MM.1S (cell line): Measurements from ENCODE around the gene RGS7.

ENCODE experiments used
- EZH2 ChIP-seq: fragments of 300-600 bp; sonication (generic); optimal IDR thresholded peaks from 2 replicates; pipeline ENCODE3; 2017; ENCODE audit warnings: low read depth, mild to moderate bottlenecking, antibody characterized with exemption, low read length, mixed read lengths
- EZH2phosphoT487 ChIP-seq: fragments of 300-600 bp; sonication (generic); IDR thresholded peaks from 2 replicates; pipeline ENCODE4 v1.6.1; 2018; ENCODE audit warnings: antibody characterized with exemption, low read length
- TF ChIP-seq, protein P1 (sequence below): fragments of 300-600 bp; sonication (generic); IDR thresholded peaks from 2 replicates; pipeline ENCODE4 v1.5.1; 2016; ENCODE audit warnings: antibody characterized with exemption, low read length, mixed read lengths

DNA sequence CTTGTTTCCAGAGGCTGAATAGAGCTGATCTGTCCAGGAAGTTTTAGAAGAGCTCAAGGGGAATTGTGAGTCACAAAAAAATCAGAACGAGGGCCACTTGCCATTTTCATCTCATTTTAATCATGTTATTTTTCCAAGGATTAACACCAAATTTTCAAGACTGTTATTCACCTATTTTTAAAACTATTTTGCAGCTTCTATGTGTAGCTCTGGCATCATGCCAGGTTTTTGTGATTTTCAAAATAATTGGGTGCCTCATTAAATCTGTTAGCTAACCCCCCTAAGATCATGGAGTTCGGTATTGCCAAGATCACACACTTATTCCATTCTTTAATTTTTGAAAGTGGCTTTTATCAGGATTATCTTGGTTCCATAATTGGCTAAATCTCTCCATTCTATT, 90.9 kb downstream of the RGS7 start:
- TF ChIP-seq, protein P1, sequence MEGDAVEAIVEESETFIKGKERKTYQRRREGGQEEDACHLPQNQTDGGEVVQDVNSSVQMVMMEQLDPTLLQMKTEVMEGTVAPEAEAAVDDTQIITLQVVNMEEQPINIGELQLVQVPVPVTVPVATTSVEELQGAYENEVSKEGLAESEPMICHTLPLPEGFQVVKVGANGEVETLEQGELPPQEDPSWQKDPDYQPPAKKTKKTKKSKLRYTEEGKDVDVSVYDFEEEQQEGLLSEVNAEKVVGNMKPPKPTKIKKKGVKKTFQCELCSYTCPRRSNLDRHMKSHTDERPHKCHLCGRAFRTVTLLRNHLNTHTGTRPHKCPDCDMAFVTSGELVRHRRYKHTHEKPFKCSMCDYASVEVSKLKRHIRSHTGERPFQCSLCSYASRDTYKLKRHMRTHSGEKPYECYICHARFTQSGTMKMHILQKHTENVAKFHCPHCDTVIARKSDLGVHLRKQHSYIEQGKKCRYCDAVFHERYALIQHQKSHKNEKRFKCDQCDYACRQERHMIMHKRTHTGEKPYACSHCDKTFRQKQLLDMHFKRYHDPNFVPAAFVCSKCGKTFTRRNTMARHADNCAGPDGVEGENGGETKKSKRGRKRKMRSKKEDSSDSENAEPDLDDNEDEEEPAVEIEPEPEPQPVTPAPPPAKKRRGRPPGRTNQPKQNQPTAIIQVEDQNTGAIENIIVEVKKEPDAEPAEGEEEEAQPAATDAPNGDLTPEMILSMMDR: no peak
- TF ChIP-seq EZH2 (no peak), EZH2phosphoT487 (no peak)
